Kidney (tissue), 14 donors: Measurements from ENCODE around the gene ABTB1. TPM values are rescaled to one million over a fixed set of nuclear protein-coding genes. Genes with fewer than 3 reads are reported as not detected.

ENCODE experiments used
- DNase-seq, 5 donors: peaks; one replicate each; pipeline ENCODE4 v3.0.0-alpha.2; 2013 to 2020
- FAIRE-seq: peaks from 2 replicates; lab custom pipeline; 2012; peaks lifted over from hg19 to GRCh38; lab: Jason Lieb, UNC
- H3K27ac ChIP-seq, 2 donors: one replicate each; pipeline ENCODE4 v1.7.0; 2013; ENCODE audit warnings: low read depth in 2 of 2, low read length in 2 of 2, inconsistent platforms in 1 of 2
- H3K27me3 ChIP-seq: one replicate; pipeline ENCODE4 v1.7.1; 2013; ENCODE audit warnings: low read length, inconsistent platforms; ENCODE audit not compliant: control insufficient read depth, insufficient read depth
- H3K36me3 ChIP-seq, 3 donors: one replicate each; pipeline versions ENCODE4 v1.7.0 to v1.7.1; 2013; ENCODE audit warnings: low read length in 3 of 3, control low read depth in 1 of 3, inconsistent platforms in 1 of 3; ENCODE audit not compliant: insufficient read depth in 3 of 3, control insufficient read depth in 2 of 3
- H3K4me1 ChIP-seq, 3 donors: one replicate each; pipeline versions ENCODE4 v1.7.0 to v1.7.1; 2013; ENCODE audit warnings: low read length in 3 of 3, inconsistent platforms in 1 of 3, low read depth in 1 of 3; ENCODE audit not compliant: control insufficient read depth in 2 of 3, insufficient read depth in 2 of 3
- H3K4me3 ChIP-seq, 3 donors: one replicate each; pipeline versions ENCODE4 v1.7.0 to v1.8.1; 2013; ENCODE audit warnings: low read length in 3 of 3, control low read depth in 1 of 3, inconsistent platforms in 1 of 3
- H3K9ac ChIP-seq, 3 donors: one replicate each; pipeline versions ENCODE4 v1.7.0 to v1.7.1; 2013; ENCODE audit warnings: low read length in 3 of 3, control low read depth in 1 of 3, inconsistent platforms in 1 of 3
- H3K9me3 ChIP-seq, 3 donors: one replicate each; pipeline versions ENCODE4 v1.7.0 to v1.7.1; 2013; ENCODE audit warnings: low read length in 3 of 3, control low read depth in 1 of 3, inconsistent platforms in 1 of 3; ENCODE audit not compliant: control insufficient read depth in 2 of 3, insufficient read depth in 1 of 3
- CTCF ChIP-seq: IDR thresholded peaks from 3 replicates; pipeline ENCODE4 v1.5.1; 2012; ENCODE audit warnings: mild to moderate bottlenecking, moderate library complexity, borderline replicate concordance; ENCODE audit not compliant: insufficient read depth; ENCODE audit errors: extremely low read depth
- intact Hi-C: fragments of 100-400 bp; cut with DNase I; formaldehyde crosslinking; loops from one replicate; pipeline ENCODE4 v1.11.1; 2022
- polyA plus RNA-seq: library from polyadenylated mRNA; stranded (reverse); fragments of 350-450 nt; fragmentation: Illumina TruSeq; extraction: RNeasy Lipid Tissue Mini Kit (QIAGEN cat#74804); gene quantifications from one replicate; pipeline ENCODE4 v1.2.3, GENCODE V29; 2014; ENCODE audit warnings: low read depth, low replicate concordance; ENCODE audit not compliant: insufficient read depth
- total RNA-seq: library from RNA; stranded (reverse); fragmentation: NEBNext Ultra II Directional; extraction: Animal tissue kit (Norgen Biotek cat#: 25700); gene quantifications from one replicate; pipeline ENCODE4 v1.2.1, GENCODE V29; 2021
- donor health status: control.
- donor health status: control.
- donor health status: control.
- donor health status: control.
- donor health status: control.
- donor health status: DM: yes; HTN: yes; CAD: no.
- donor health status: Normal renal cell carcinoma (clear cell type).

ABTB1 gene
- total and polyA plus RNA-seq, 2 donors from 2014 or later, result 29.2 to 43.2 TPM

DNA sequence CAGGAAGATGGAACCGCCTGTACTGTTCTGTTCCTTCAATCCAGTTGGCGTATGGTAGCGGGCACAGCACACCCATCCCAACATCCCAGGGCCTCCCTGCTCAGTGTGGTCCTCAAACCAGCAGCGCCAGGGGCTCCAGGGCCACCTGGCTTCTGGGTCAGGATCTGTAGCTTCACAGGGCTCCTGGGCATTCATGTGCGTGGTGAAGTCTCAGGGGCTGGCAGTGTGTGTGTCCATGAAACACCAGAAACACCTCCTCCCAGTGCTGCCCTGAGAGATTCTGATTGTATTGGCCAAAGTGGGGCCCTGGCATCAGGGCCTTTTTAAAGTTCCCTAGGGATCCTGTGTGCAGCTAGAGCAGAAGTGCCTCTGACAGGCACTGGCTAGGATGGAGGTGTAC, 42.1 kb downstream of the ABTB1 start:
- Histone ChIP-seq H3K36me3 (no peaks in the 10 kb centered on the region), H3K9ac (no peak overlapping the region), H3K9me3 (no peaks in the 10 kb centered on the region), H3K4me3 (no peak overlapping the region), H3K4me1 (no peaks in the 10 kb centered on the region), H3K27me3 (no peaks in the 10 kb centered on the region), H3K27ac (no peak overlapping the region)
- no peak for FAIRE-seq
- intact Hi-C loops, result no loop called here
- no peak for TF ChIP-seq CTCF
- DNase-seq, result peak in 1 of 5 donors; percentile 56

- intact Hi-C loops, result no loop called here
- no peaks in the 10 kb centered on the region for H3K36me3 ChIP-seq
- no peaks in the 10 kb centered on the region for H3K27me3 ChIP-seq
- H3K4me3 ChIP-seq, result no peak overlapping the region
- DNase-seq (no peak), FAIRE-seq (no peak)
- no peak overlapping the region for H3K27ac ChIP-seq
- H3K4me1 ChIP-seq, result no peaks in the 10 kb centered on the region
- H3K9me3 ChIP-seq, result no peaks in the 10 kb centered on the region
- no peak for TF ChIP-seq CTCF
- H3K9ac ChIP-seq, result no peak overlapping the region
Measured at GRCh38 chr3:127715532-127715931, 42.8 kb downstream of the ABTB1 start.

GRCh38 chr3:127716384-127716783, 43.6 kb downstream of the ABTB1 start:
- Histone ChIP-seq H3K27ac (no peak overlapping the region), H3K4me3 (no peak overlapping the region), H3K27me3 (no peaks in the 10 kb centered on the region), H3K9ac (no peak overlapping the region), H3K4me1 (no peaks in the 10 kb centered on the region), H3K9me3 (no peaks in the 10 kb centered on the region), H3K36me3 (no peaks in the 10 kb centered on the region)
- FAIRE-seq, result no peak
- intact Hi-C loops, result no loop called here
- TF ChIP-seq CTCF, result no peak
- peak in 1 of 5 donors; percentile 24 for DNase-seq
